Type B pancreatic cell (in vitro differentiated cells): ENCODE measurements around the gene ARHGAP4. TPM values are rescaled to one million over a fixed set of nuclear protein-coding genes. Genes with fewer than 3 reads are reported as not detected.
A peak's percentile ranks its signal among the peaks of the same experiment; 100 is the strongest.

ENCODE experiments used
- DNase-seq: peaks from one replicate; pipeline ENCODE4 v3.0.0; 2021; ENCODE audit warnings: mixed read lengths; ENCODE audit not compliant: unreplicated experiment; ENCODE audit errors: extremely low spot score
- H3K27ac Mint-ChIP-seq: 2 replicates; pipeline ENCODE4 v1.8.0; 2021; ENCODE audit warnings: mild to moderate bottlenecking, mixed read lengths
- H3K27me3 Mint-ChIP-seq: 2 replicates; pipeline ENCODE4 v1.8.0; 2021; ENCODE audit warnings: mixed read lengths
- H3K36me3 Mint-ChIP-seq: 2 replicates; pipeline ENCODE4 v1.8.0; 2021; ENCODE audit warnings: mixed read lengths
- H3K4me1 Mint-ChIP-seq: one replicate; pipeline ENCODE4 v1.8.0; 2021; ENCODE audit warnings: mixed read lengths; ENCODE audit not compliant: unreplicated experiment
- H3K4me3 Mint-ChIP-seq: 2 replicates; pipeline ENCODE4 v1.8.0; 2021; ENCODE audit warnings: mild to moderate bottlenecking, mixed read lengths
- H3K9me3 Mint-ChIP-seq: 2 replicates; pipeline ENCODE4 v1.8.0; 2021; ENCODE audit warnings: mixed read lengths
- total RNA-seq: library from RNA; stranded (reverse); gene quantifications from 2 replicates; pipeline ENCODE4 v1.2.1, GENCODE V29; 2021; ENCODE audit warnings: low replicate concordance
- TF ChIP-seq, protein P1 (sequence below): fragments of 200-600 bp; sonication (generic); conservative IDR thresholded peaks from 2 replicates; pipeline ENCODE4 v1.5.0; 2021; ENCODE audit warnings: antibody characterized with exemption, mild to moderate bottlenecking

The ARHGAP4 gene
- total RNA-seq, 1 donor from 2014 or later = 8.8 TPM

DNA sequence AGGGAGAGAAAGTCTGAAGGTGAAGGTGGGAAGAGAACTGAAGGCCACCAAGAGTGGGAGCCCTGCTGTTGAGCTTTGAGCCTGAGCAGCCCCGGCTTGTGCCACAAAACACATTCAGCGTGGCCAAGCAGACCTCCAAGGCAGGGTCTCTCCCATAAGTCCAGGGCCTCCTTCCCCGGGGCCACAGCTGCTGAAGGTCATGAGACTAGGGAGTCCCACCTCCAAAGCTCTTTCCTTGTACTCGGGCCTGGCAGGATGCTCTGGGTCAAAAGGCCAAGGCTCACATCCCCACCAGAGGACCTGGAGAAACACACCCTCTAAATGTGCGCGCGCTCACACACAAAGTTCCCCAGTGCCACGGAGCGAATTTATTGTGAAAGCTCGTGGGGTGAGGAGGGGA is 3.5 kb upstream of the ARHGAP4 start:
- no peak for DNase-seq
- no peak overlapping the region for H3K27ac Mint-ChIP-seq

DNA sequence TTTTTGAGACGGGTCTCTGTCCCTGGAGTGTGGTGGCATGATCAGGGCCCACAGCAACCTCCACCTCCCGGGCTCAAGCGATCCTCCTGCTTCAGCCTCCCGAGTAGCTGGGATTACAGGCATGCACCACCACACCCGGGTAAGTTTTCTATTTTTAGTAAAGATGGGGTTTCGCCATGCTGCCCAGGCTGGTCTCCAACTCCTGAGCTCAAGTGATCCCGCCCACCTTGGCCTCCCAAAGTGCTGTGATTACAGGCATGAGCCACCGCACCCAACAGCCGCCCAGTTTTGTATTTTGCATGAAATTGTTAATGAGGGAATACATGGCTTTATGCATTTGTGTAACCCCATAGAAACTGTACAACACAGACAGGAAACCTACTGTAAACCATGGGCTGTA is 2.8 kb upstream of the ARHGAP4 start:
- H3K27ac Mint-ChIP-seq = peak overlapping the region; percentile 97
- no peaks in the 10 kb centered on the region for H3K27me3 Mint-ChIP-seq
- TF ChIP-seq, protein P1, sequence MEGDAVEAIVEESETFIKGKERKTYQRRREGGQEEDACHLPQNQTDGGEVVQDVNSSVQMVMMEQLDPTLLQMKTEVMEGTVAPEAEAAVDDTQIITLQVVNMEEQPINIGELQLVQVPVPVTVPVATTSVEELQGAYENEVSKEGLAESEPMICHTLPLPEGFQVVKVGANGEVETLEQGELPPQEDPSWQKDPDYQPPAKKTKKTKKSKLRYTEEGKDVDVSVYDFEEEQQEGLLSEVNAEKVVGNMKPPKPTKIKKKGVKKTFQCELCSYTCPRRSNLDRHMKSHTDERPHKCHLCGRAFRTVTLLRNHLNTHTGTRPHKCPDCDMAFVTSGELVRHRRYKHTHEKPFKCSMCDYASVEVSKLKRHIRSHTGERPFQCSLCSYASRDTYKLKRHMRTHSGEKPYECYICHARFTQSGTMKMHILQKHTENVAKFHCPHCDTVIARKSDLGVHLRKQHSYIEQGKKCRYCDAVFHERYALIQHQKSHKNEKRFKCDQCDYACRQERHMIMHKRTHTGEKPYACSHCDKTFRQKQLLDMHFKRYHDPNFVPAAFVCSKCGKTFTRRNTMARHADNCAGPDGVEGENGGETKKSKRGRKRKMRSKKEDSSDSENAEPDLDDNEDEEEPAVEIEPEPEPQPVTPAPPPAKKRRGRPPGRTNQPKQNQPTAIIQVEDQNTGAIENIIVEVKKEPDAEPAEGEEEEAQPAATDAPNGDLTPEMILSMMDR = no peak
- peaks cover 4% of the 10 kb centered on the region for H3K36me3 Mint-ChIP-seq
- peaks cover 7% of the 10 kb centered on the region for H3K4me1 Mint-ChIP-seq
- DNase-seq = no peak
- peak overlapping the region; percentile 3 for H3K4me3 Mint-ChIP-seq
- H3K9me3 Mint-ChIP-seq = no peaks in the 10 kb centered on the region

More for the DNA sequence above, 3.5 kb upstream of the ARHGAP4 start:
- H3K9me3 Mint-ChIP-seq = no peaks in the 10 kb centered on the region
- H3K27me3 Mint-ChIP-seq = no peaks in the 10 kb centered on the region
- no peak overlapping the region for H3K4me3 Mint-ChIP-seq
- H3K36me3 Mint-ChIP-seq = peaks cover 4% of the 10 kb centered on the region
- TF ChIP-seq, protein P1 = no peak
- H3K4me1 Mint-ChIP-seq = peaks cover 7% of the 10 kb centered on the region

DNA sequence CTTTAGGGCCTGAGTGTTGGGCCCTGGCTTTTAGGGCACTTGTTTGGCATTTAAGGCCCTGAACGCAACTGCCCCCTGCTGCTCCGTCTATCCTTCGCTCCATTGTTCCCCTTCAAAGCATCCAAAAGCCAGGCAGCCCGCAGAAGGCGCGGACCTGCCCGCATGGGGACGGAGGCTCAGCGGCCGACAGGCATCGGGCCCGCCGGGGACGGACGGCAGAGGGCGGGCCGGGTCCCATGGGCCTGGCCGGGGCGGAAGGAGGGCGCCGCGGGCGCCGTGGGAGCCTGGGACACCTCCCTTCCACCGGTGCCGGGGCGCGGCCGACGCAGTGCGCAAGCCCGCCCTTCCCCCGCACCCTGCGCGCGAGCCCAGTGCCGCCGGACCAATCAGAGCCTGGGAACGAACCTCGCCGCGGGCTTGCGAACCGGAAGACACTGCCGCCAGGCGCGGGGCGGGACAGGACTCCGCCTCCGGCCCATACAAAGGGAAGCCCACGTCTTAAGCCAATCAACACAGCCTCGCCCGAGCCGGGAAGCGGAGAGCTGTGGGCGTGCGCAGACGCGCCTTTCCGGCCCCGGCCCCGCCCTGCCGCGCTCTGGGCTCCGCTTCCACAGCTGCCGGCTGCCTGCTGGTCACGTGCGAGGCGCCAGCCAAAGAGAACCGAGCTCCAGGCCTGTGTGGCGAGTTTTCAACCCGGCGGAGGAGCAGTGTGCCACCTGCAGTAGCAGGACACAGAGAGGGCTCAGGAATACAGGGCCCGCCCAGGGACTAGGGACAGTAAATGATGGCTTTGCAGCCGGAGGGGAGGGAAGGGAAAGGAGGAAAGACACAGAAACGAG is 2.1 kb upstream of the ARHGAP4 start:
- H3K27ac Mint-ChIP-seq = peak overlapping the region; percentile 97
- peaks cover 4% of the 10 kb centered on the region for H3K36me3 Mint-ChIP-seq
- no peaks in the 10 kb centered on the region for H3K9me3 Mint-ChIP-seq
- no peaks in the 10 kb centered on the region for H3K27me3 Mint-ChIP-seq
- TF ChIP-seq, protein P1 = no peak
- H3K4me3 Mint-ChIP-seq = peak overlapping the region; percentile 88
- DNase-seq = peak; percentile 95
- peaks cover 7% of the 10 kb centered on the region for H3K4me1 Mint-ChIP-seq

DNA sequence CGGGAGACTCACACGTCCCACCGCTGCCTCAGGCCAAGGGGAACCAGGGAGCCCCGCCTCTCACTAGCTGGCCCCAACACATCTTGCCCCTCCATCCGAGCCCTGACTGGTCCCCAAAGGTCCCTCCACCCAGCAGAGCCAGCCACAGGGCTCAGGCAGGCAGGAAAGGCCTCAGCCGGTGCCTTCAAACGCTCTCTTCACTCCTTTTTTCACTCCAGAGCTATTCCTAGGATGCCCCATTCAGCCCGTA is 1.5 kb upstream of the ARHGAP4 start:
- TF ChIP-seq, protein P1 = no peak
- no peak for DNase-seq
- Mint-ChIP-seq H3K4me3 (peak overlapping the region; percentile 86), H3K4me1 (peaks cover 7% of the 10 kb centered on the region), H3K36me3 (peaks cover 4% of the 10 kb centered on the region), H3K27me3 (no peaks in the 10 kb centered on the region), H3K9me3 (no peaks in the 10 kb centered on the region), H3K27ac (peak overlapping the region; percentile 91)

DNA sequence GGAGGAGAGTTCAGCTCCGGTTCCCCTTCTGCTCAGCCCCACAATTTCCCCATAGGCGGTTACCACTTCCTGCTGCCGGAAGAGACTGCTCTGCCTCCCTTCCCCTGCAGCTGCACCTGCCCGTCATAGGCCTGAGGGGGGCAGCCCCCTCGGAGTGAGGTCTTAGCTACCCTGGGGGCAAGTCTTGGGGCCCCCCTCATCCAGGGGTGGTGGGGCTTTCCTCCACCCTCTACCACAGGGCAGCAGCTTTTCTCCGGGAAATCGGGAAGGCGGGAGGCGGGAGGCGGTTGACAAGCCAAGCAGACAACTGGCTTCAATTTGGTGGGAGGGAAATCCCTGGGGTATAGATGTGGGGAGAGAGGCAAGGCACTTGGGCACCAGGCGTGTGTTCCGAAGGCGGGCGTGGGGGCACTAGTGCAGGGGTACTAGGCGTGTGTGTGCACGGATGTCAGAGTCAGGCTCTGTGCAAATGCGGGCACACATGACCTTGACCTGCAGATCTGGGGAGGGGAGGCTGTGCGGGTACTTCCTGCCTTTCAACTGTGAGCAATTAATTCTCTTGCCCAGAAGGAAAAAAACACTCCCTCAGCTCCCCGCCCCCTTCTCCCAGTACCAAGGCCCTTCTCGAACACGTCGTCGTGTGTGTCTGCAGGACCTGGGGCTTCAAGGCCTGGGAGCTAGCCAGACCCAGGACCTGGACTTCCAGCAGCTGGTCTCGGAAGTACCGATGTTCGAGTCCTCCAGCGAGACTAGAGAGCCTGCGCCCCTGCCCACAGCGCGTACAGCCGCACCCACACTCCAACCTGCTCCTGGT is 1.0 kb upstream of the ARHGAP4 start:
- peaks cover 4% of the 10 kb centered on the region for H3K36me3 Mint-ChIP-seq
- TF ChIP-seq, protein P1 = no peak
- H3K27me3 Mint-ChIP-seq = no peaks in the 10 kb centered on the region
- peak overlapping the region; percentile 91 for H3K27ac Mint-ChIP-seq
- no peak for DNase-seq
- peaks cover 7% of the 10 kb centered on the region for H3K4me1 Mint-ChIP-seq
- no peaks in the 10 kb centered on the region for H3K9me3 Mint-ChIP-seq
- H3K4me3 Mint-ChIP-seq = peak overlapping the region; percentile 86
